ENCODE measurements around the gene AOAH.

GRCh38 chr7:36487756-36488336 lies 236.4 kb downstream of the AOAH start:
- TF ChIP-seq CTCF (conservative IDR thresholded peaks at IDR 0.05; ENCODE audit: low read depth, low read length) (peak; percentile 88), POLR2A (IDR thresholded peaks at IDR 0.05; ENCODE audit: low read depth, low read length) (no peak), CEBPB (IDR thresholded peaks at IDR 0.05; ENCODE audit: low read depth, low read length) (no peak), RCOR1 (IDR thresholded peaks at IDR 0.05; ENCODE audit: insufficient replicate concordance, low read length) (no peak), MAFK (IDR thresholded peaks at IDR 0.05; ENCODE audit: low read depth, low read length) (no peak), ELK1 (IDR thresholded peaks at IDR 0.05; ENCODE audit: borderline replicate concordance, low read depth, low read length) (no peak), RFX5 (IDR thresholded peaks at IDR 0.05; ENCODE audit: low read depth, low read length) (no peak), MXI1 (IDR thresholded peaks at IDR 0.05; ENCODE audit: borderline replicate concordance, low read depth, low read length) (no peak), SMC3 (IDR thresholded peaks at IDR 0.05; ENCODE audit: low read depth, low read length) (peak; percentile 89)

Data from IMR-90 (cell line).